ENCODE measurements around the gene OR5AC2.
A peak's percentile ranks its signal among the peaks of the same experiment; 100 is the strongest.

Gene OR5AC2

GRCh38 chr3:98086873-98087272, at the start of gene OR5AC2:
OR5AC2 (plus strand) TSS chr3:98087173; CDS start chr3:98087173, 0 bp downstream.
- H3K36me3 ChIP-seq (ENCODE audit: control insufficient read depth in 5 of 5, insufficient read depth in 5 of 5, low read length in 5 of 5): no peaks in the 10 kb centered on the region
- no peak within 1 kb of the TSS for H3K4me3 ChIP-seq (ENCODE audit: low read depth in 1 of 5, low read length in 5 of 5)
- no peak within 1 kb of the TSS for H3K9ac ChIP-seq (ENCODE audit: low read length in 5 of 5)
- H3K27me3 ChIP-seq (ENCODE audit: control insufficient read depth in 5 of 5, insufficient read depth in 4 of 5, low read length in 5 of 5): no peaks in the 10 kb centered on the region
- H3K9me3 ChIP-seq (ENCODE audit: control insufficient read depth in 5 of 5, low read length in 5 of 5): no peaks in the 10 kb centered on the region
- no peaks in the 10 kb centered on the region for H3K4me1 ChIP-seq (ENCODE audit: control insufficient read depth in 5 of 5, insufficient read depth in 5 of 5, low read length in 5 of 5)
- no peak within 1 kb of the TSS for H3K27ac ChIP-seq (ENCODE audit: low read depth, low read length)

- Histone ChIP-seq H3K4me3 (ENCODE audit: low read depth in 1 of 5, low read length in 5 of 5) (no peak overlapping the region), H3K4me1 (ENCODE audit: control insufficient read depth in 5 of 5, insufficient read depth in 5 of 5, low read length in 5 of 5) (peaks cover 0 to 5% (median 3%) of the 10 kb centered on the region in 5 donors), H3K27ac (ENCODE audit: low read depth, low read length) (no peak overlapping the region), H3K27me3 (ENCODE audit: control insufficient read depth in 5 of 5, insufficient read depth in 4 of 5, low read length in 5 of 5) (peaks cover 0 to 13% (median 2%) of the 10 kb centered on the region in 5 donors), H3K9me3 (ENCODE audit: control insufficient read depth in 5 of 5, low read length in 5 of 5) (peaks cover 0 to 3% (median 0%) of the 10 kb centered on the region in 5 donors), H3K36me3 (ENCODE audit: control insufficient read depth in 5 of 5, insufficient read depth in 5 of 5, low read length in 5 of 5) (no peaks in the 10 kb centered on the region), H3K9ac (ENCODE audit: low read length in 5 of 5) (no peak overlapping the region)
Observed at GRCh38 chr3:98038286-98038685, 48.7 kb upstream of the OR5AC2 start.

- H3K27me3 ChIP-seq (ENCODE audit: control insufficient read depth in 5 of 5, insufficient read depth in 4 of 5, low read length in 5 of 5): peaks cover 0 to 13% (median 2%) of the 10 kb centered on the region in 5 donors
- H3K4me3 ChIP-seq (ENCODE audit: low read depth in 1 of 5, low read length in 5 of 5): no peak overlapping the region
- H3K9me3 ChIP-seq (ENCODE audit: control insufficient read depth in 5 of 5, low read length in 5 of 5): peaks cover 0 to 3% (median 0%) of the 10 kb centered on the region in 5 donors
- H3K4me1 ChIP-seq (ENCODE audit: control insufficient read depth in 5 of 5, insufficient read depth in 5 of 5, low read length in 5 of 5): peaks cover 0 to 5% (median 3%) of the 10 kb centered on the region in 5 donors
- no peaks in the 10 kb centered on the region for H3K36me3 ChIP-seq (ENCODE audit: control insufficient read depth in 5 of 5, insufficient read depth in 5 of 5, low read length in 5 of 5)
- H3K27ac ChIP-seq (ENCODE audit: low read depth, low read length): no peak overlapping the region
- no peak overlapping the region for H3K9ac ChIP-seq (ENCODE audit: low read length in 5 of 5)
Observed at GRCh38 chr3:98038876-98039275, 48.1 kb upstream of the OR5AC2 start.

GRCh38 chr3:98039322-98040024, 47.5 kb upstream of the OR5AC2 start:
- peak overlapping the region in 4 of 5 donors; percentile 46 to 53 (median 51) for H3K4me3 ChIP-seq (ENCODE audit: low read depth in 1 of 5, low read length in 5 of 5)
- H3K4me1 ChIP-seq (ENCODE audit: control insufficient read depth in 5 of 5, insufficient read depth in 5 of 5, low read length in 5 of 5): peaks cover 0 to 5% (median 3%) of the 10 kb centered on the region in 5 donors
- H3K27ac ChIP-seq (ENCODE audit: low read depth, low read length): no peak overlapping the region
- no peaks in the 10 kb centered on the region for H3K36me3 ChIP-seq (ENCODE audit: control insufficient read depth in 5 of 5, insufficient read depth in 5 of 5, low read length in 5 of 5)
- H3K9me3 ChIP-seq (ENCODE audit: control insufficient read depth in 5 of 5, low read length in 5 of 5): peaks cover 0 to 3% (median 0%) of the 10 kb centered on the region in 5 donors
- peaks cover 0 to 13% (median 0%) of the 10 kb centered on the region in 5 donors for H3K27me3 ChIP-seq (ENCODE audit: control insufficient read depth in 5 of 5, insufficient read depth in 4 of 5, low read length in 5 of 5)
- no peak overlapping the region for H3K9ac ChIP-seq (ENCODE audit: low read length in 5 of 5)

GRCh38 chr3:98041350-98041749, 45.6 kb upstream of the OR5AC2 start:
- H3K9ac ChIP-seq (ENCODE audit: low read length in 5 of 5): no peak overlapping the region
- H3K9me3 ChIP-seq (ENCODE audit: control insufficient read depth in 5 of 5, low read length in 5 of 5): peaks cover 0 to 3% (median 0%) of the 10 kb centered on the region in 5 donors
- no peak overlapping the region for H3K27ac ChIP-seq (ENCODE audit: low read depth, low read length)
- peaks cover 0 to 6% (median 0%) of the 10 kb centered on the region in 5 donors for H3K27me3 ChIP-seq (ENCODE audit: control insufficient read depth in 5 of 5, insufficient read depth in 4 of 5, low read length in 5 of 5)
- peaks cover 0 to 5% (median 3%) of the 10 kb centered on the region in 5 donors for H3K4me1 ChIP-seq (ENCODE audit: control insufficient read depth in 5 of 5, insufficient read depth in 5 of 5, low read length in 5 of 5)
- H3K36me3 ChIP-seq (ENCODE audit: control insufficient read depth in 5 of 5, insufficient read depth in 5 of 5, low read length in 5 of 5): no peaks in the 10 kb centered on the region
- no peak overlapping the region for H3K4me3 ChIP-seq (ENCODE audit: low read depth in 1 of 5, low read length in 5 of 5)

- Histone ChIP-seq H3K27me3 (ENCODE audit: control insufficient read depth in 5 of 5, insufficient read depth in 4 of 5, low read length in 5 of 5) (no peaks in the 10 kb centered on the region), H3K4me1 (ENCODE audit: control insufficient read depth in 5 of 5, insufficient read depth in 5 of 5, low read length in 5 of 5) (no peaks in the 10 kb centered on the region), H3K9ac (ENCODE audit: low read length in 5 of 5) (no peak overlapping the region), H3K9me3 (ENCODE audit: control insufficient read depth in 5 of 5, low read length in 5 of 5) (no peaks in the 10 kb centered on the region), H3K27ac (ENCODE audit: low read depth, low read length) (no peak overlapping the region), H3K36me3 (ENCODE audit: control insufficient read depth in 5 of 5, insufficient read depth in 5 of 5, low read length in 5 of 5) (no peaks in the 10 kb centered on the region), H3K4me3 (ENCODE audit: low read depth in 1 of 5, low read length in 5 of 5) (no peak overlapping the region)
Observed at GRCh38 chr3:98048586-98048985, 38.4 kb upstream of the OR5AC2 start.

GRCh38 chr3:98049271-98049670, 37.7 kb upstream of the OR5AC2 start:
- no peaks in the 10 kb centered on the region for H3K9me3 ChIP-seq (ENCODE audit: control insufficient read depth in 5 of 5, low read length in 5 of 5)
- H3K4me3 ChIP-seq (ENCODE audit: low read depth in 1 of 5, low read length in 5 of 5): no peak overlapping the region
- H3K4me1 ChIP-seq (ENCODE audit: control insufficient read depth in 5 of 5, insufficient read depth in 5 of 5, low read length in 5 of 5): no peaks in the 10 kb centered on the region
- H3K27ac ChIP-seq (ENCODE audit: low read depth, low read length): no peak overlapping the region
- H3K36me3 ChIP-seq (ENCODE audit: control insufficient read depth in 5 of 5, insufficient read depth in 5 of 5, low read length in 5 of 5): no peaks in the 10 kb centered on the region
- H3K27me3 ChIP-seq (ENCODE audit: control insufficient read depth in 5 of 5, insufficient read depth in 4 of 5, low read length in 5 of 5): no peaks in the 10 kb centered on the region
- no peak overlapping the region for H3K9ac ChIP-seq (ENCODE audit: low read length in 5 of 5)

GRCh38 chr3:98056035-98056434, 30.9 kb upstream of the OR5AC2 start:
- Histone ChIP-seq H3K4me1 (ENCODE audit: control insufficient read depth in 5 of 5, insufficient read depth in 5 of 5, low read length in 5 of 5) (no peaks in the 10 kb centered on the region), H3K36me3 (ENCODE audit: control insufficient read depth in 5 of 5, insufficient read depth in 5 of 5, low read length in 5 of 5) (no peaks in the 10 kb centered on the region), H3K27me3 (ENCODE audit: control insufficient read depth in 5 of 5, insufficient read depth in 4 of 5, low read length in 5 of 5) (no peaks in the 10 kb centered on the region), H3K9ac (ENCODE audit: low read length in 5 of 5) (no peak overlapping the region), H3K9me3 (ENCODE audit: control insufficient read depth in 5 of 5, low read length in 5 of 5) (no peaks in the 10 kb centered on the region), H3K4me3 (ENCODE audit: low read depth in 1 of 5, low read length in 5 of 5) (no peak overlapping the region), H3K27ac (ENCODE audit: low read depth, low read length) (no peak overlapping the region)

GRCh38 chr3:98057631-98058030, 29.3 kb upstream of the OR5AC2 start:
- no peak overlapping the region for H3K4me3 ChIP-seq (ENCODE audit: low read depth in 1 of 5, low read length in 5 of 5)
- no peaks in the 10 kb centered on the region for H3K27me3 ChIP-seq (ENCODE audit: control insufficient read depth in 5 of 5, insufficient read depth in 4 of 5, low read length in 5 of 5)
- no peak overlapping the region for H3K27ac ChIP-seq (ENCODE audit: low read depth, low read length)
- no peaks in the 10 kb centered on the region for H3K36me3 ChIP-seq (ENCODE audit: control insufficient read depth in 5 of 5, insufficient read depth in 5 of 5, low read length in 5 of 5)
- H3K9me3 ChIP-seq (ENCODE audit: control insufficient read depth in 5 of 5, low read length in 5 of 5): no peaks in the 10 kb centered on the region
- H3K9ac ChIP-seq (ENCODE audit: low read length in 5 of 5): no peak overlapping the region
- no peaks in the 10 kb centered on the region for H3K4me1 ChIP-seq (ENCODE audit: control insufficient read depth in 5 of 5, insufficient read depth in 5 of 5, low read length in 5 of 5)

GRCh38 chr3:98058244-98058960, 28.6 kb upstream of the OR5AC2 start:
- no peaks in the 10 kb centered on the region for H3K9me3 ChIP-seq (ENCODE audit: control insufficient read depth in 5 of 5, low read length in 5 of 5)
- no peaks in the 10 kb centered on the region for H3K36me3 ChIP-seq (ENCODE audit: control insufficient read depth in 5 of 5, insufficient read depth in 5 of 5, low read length in 5 of 5)
- H3K9ac ChIP-seq (ENCODE audit: low read length in 5 of 5): no peak overlapping the region
- H3K4me3 ChIP-seq (ENCODE audit: low read depth in 1 of 5, low read length in 5 of 5): no peak overlapping the region
- H3K27me3 ChIP-seq (ENCODE audit: control insufficient read depth in 5 of 5, insufficient read depth in 4 of 5, low read length in 5 of 5): no peaks in the 10 kb centered on the region
- H3K27ac ChIP-seq (ENCODE audit: low read depth, low read length): no peak overlapping the region
- H3K4me1 ChIP-seq (ENCODE audit: control insufficient read depth in 5 of 5, insufficient read depth in 5 of 5, low read length in 5 of 5): no peaks in the 10 kb centered on the region

Measured in subcutaneous abdominal adipose tissue (tissue), 5 donors.